Activated CD8-positive, alpha-beta T cell treated with anti-CD3 and anti-CD28 coated beads, Interleukin-2, amount 10 ng/mL, durations not matched to agents 7 days and 5 days (primary cell): ENCODE measurements around the gene DCTPP1. TPM values are rescaled to one million over a fixed set of nuclear protein-coding genes. Genes with fewer than 3 reads are reported as not detected.
"Not testable (repeated sequence)": the region's sequence is repeated elsewhere in the genome, so short reads cannot be mapped to it uniquely, and the experiment has no call there.

Experiments
- ATAC-seq: fragments of 150-1000 bp; cut with Tn5 transposase; one replicate; pipeline ENCODE4 v1.10.0; 2021; ENCODE audit warnings: moderate library complexity
- CTCF ChIA-PET: fragments of 350-600 bp; sonication (Branson Sonifier 250); formaldehyde crosslinking; loops from one replicate; lab custom pipeline; 2021; ENCODE audit warnings: antibody characterized with exemption; lab: Charles Lee
- POLR2A ChIA-PET: fragments of 350-600 bp; sonication (Branson Sonifier 250); formaldehyde crosslinking; loops from one replicate; lab custom pipeline; 2021; ENCODE audit warnings: antibody characterized with exemption; lab: Charles Lee
- DNase-seq: peaks from one replicate; pipeline ENCODE4 v3.0.0-alpha.2; 2020
- H3K27ac Mint-ChIP-seq: one replicate; pipeline ENCODE4 v1.8.0; 2021; ENCODE audit warnings: mild to moderate bottlenecking, mixed read lengths
- H3K27me3 Mint-ChIP-seq: one replicate; pipeline ENCODE4 v1.8.0; 2021; ENCODE audit warnings: low read depth, mixed read lengths
- H3K36me3 Mint-ChIP-seq: one replicate; pipeline ENCODE4 v1.8.0; 2021; ENCODE audit warnings: low read depth, mixed read lengths
- H3K4me1 Mint-ChIP-seq: one replicate; pipeline ENCODE4 v1.8.0; 2021; ENCODE audit warnings: low read depth, mixed read lengths
- H3K4me3 Mint-ChIP-seq: one replicate; pipeline ENCODE4 v1.8.0; 2021; ENCODE audit warnings: mild to moderate bottlenecking, mixed read lengths
- H3K9me3 Mint-ChIP-seq: one replicate; pipeline ENCODE4 v1.8.0; 2022; ENCODE audit warnings: mixed read lengths; ENCODE audit not compliant: insufficient read depth
- total RNA-seq, 2 experiments: library from RNA; stranded (reverse); gene quantifications; one replicate each; pipeline ENCODE4 v1.2.3, GENCODE V29; 2021

The DCTPP1 gene
- total RNA-seq: 10 to 100 TPM; 87.3 to 92.8 TPM

GRCh38 chr16:30429678-30430427, at the start of gene DCTPP1:
DCTPP1 (minus strand) TSS chr16:30430030; CDS start chr16:30429980, 50 bp downstream.
- ChIA-PET POLR2A (interaction anchor here (0.7 to 2.9 kb wide), 21 partner anchors 10 to 185 kb away, joined by 3 to 27 read pairs (median 4); partner anchors contain the start of genes ITGAL, SEPHS2, ZNF747 and ZNF764), CTCF (interaction anchor here (0.6 to 2.4 kb wide), 66 partner anchors 9 to 338 kb away, joined by 3 to 80 read pairs (median 7); partner anchors contain the start of genes FBRS, ITGAL, PHKG2 and PRR14)
- no peak within 1 kb of the TSS for H3K4me3 Mint-ChIP-seq
- ATAC-seq (peak; percentile 99), DNase-seq (peak; percentile 99)
- no peaks in the 10 kb centered on the region for H3K27me3 Mint-ChIP-seq
- H3K27ac Mint-ChIP-seq: no peak within 1 kb of the TSS
- no peaks in the 10 kb centered on the region for H3K9me3 Mint-ChIP-seq
- peaks cover 40% of the 10 kb centered on the region for H3K4me1 Mint-ChIP-seq
- peaks cover 29% of the 10 kb centered on the region for H3K36me3 Mint-ChIP-seq

- DNase-seq: no peak
- peaks cover 70% of the 10 kb centered on the region for H3K4me1 Mint-ChIP-seq
- H3K9me3 Mint-ChIP-seq: no peaks in the 10 kb centered on the region
- CTCF ChIA-PET: interaction anchor here (1.4 to 3.7 kb wide), 3 partner anchors 29 to 136 kb away, joined by 3 to 20 read pairs (median 19); partner anchors contain the start of gene DCTPP1
- no peak for ATAC-seq
- H3K27me3 Mint-ChIP-seq: no peaks in the 10 kb centered on the region
- H3K27ac Mint-ChIP-seq: peak overlapping the region; percentile 80
- peaks cover 78% of the 10 kb centered on the region for H3K36me3 Mint-ChIP-seq
- POLR2A ChIA-PET: interaction anchor here (1.0 to 2.1 kb wide), 5 partner anchors 12 to 57 kb away, joined by 4 to 11 read pairs (median 6); no protein-coding TSS in a partner anchor
- peak overlapping the region; percentile 34 for H3K4me3 Mint-ChIP-seq
These were observed 49.1 kb upstream of the DCTPP1 start for GRCh38 chr16:30478766-30479478.

GRCh38 chr16:30477773-30478172, 47.9 kb upstream of the DCTPP1 start:
- Mint-ChIP-seq H3K36me3 (peaks cover 80% of the 10 kb centered on the region), H3K27ac (peak overlapping the region; percentile 77), H3K4me1 (peaks cover 62% of the 10 kb centered on the region)
- not testable (repeated sequence) for ATAC-seq, H3K27me3 Mint-ChIP-seq, H3K9me3 Mint-ChIP-seq, H3K4me3 Mint-ChIP-seq, DNase-seq
- CTCF ChIA-PET: interaction anchor here (1.2 to 10.5 kb wide), 3 partner anchors 9 to 47 kb away, joined by 3 to 139 read pairs (median 80); partner anchors contain the start of genes DCTPP1 and SEPHS2
- POLR2A ChIA-PET: interaction anchor here (2.9 kb wide), 1 partner anchor 28 kb away, joined by 20 read pairs; no protein-coding TSS in a partner anchor

GRCh38 chr16:30476991-30477390, 47.2 kb upstream of the DCTPP1 start:
- no peaks in the 10 kb centered on the region for H3K27me3 Mint-ChIP-seq
- ChIA-PET POLR2A (interaction anchor here (1.8 to 2.9 kb wide), 2 partner anchors 17 to 27 kb away, joined by 8 to 20 read pairs; no protein-coding TSS in a partner anchor), CTCF (interaction anchor here (1.2 to 10.5 kb wide), 3 partner anchors 10 to 47 kb away, joined by 3 to 139 read pairs (median 80); partner anchors contain the start of genes DCTPP1 and SEPHS2)
- peak overlapping the region; percentile 77 for H3K27ac Mint-ChIP-seq
- H3K4me3 Mint-ChIP-seq: no peak overlapping the region
- H3K36me3 Mint-ChIP-seq: peaks cover 77% of the 10 kb centered on the region
- ATAC-seq (no peak), DNase-seq (no peak)
- H3K4me1 Mint-ChIP-seq: peaks cover 60% of the 10 kb centered on the region
- no peaks in the 10 kb centered on the region for H3K9me3 Mint-ChIP-seq

- POLR2A ChIA-PET: interaction anchor here (0.9 to 7.7 kb wide), 9 partner anchors 9 to 40 kb away, joined by 3 to 206 read pairs (median 5); no protein-coding TSS in a partner anchor
- no peak for ATAC-seq
- peaks cover 65% of the 10 kb centered on the region for H3K4me1 Mint-ChIP-seq
- DNase-seq: no peak
- CTCF ChIA-PET: interaction anchor here (0.6 to 10.5 kb wide), 6 partner anchors 9 to 124 kb away, joined by 3 to 139 read pairs (median 5); partner anchors contain the start of genes DCTPP1 and SEPHS2
- peak overlapping the region; percentile 74 for H3K27ac Mint-ChIP-seq
- H3K36me3 Mint-ChIP-seq: peaks cover 59% of the 10 kb centered on the region
- H3K4me3 Mint-ChIP-seq: peak overlapping the region; percentile 98
- H3K27me3 Mint-ChIP-seq: no peaks in the 10 kb centered on the region
- no peaks in the 10 kb centered on the region for H3K9me3 Mint-ChIP-seq
These were observed 44.9 kb upstream of the DCTPP1 start for GRCh38 chr16:30474684-30475083.

DNA sequence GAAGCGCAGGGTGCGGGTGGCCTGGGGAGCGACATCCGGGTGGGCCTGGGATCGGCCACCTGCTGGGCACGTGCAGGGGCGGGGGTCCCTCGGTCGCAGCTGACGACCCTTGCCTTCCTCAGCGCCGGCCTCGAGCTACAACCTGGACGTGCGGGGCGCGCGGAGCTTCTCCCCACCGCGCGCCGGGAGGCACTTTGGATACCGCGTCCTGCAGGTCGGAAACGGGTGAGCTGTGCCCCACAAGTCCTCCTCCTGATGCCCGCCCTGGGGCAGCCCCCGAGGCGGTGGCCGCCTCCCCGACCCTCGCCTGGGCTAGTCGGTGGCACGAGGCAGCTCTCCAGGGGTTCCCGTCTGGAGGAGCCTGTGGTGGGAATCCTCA, 44.2 kb upstream of the DCTPP1 start:
- DNase-seq (no peak), ATAC-seq (no peak)
- H3K4me1 Mint-ChIP-seq: peaks cover 68% of the 10 kb centered on the region
- H3K36me3 Mint-ChIP-seq: peaks cover 55% of the 10 kb centered on the region
- H3K27me3 Mint-ChIP-seq: no peaks in the 10 kb centered on the region
- peak overlapping the region; percentile 98 for H3K4me3 Mint-ChIP-seq
- POLR2A ChIA-PET: interaction anchor here (0.7 to 7.7 kb wide), 18 partner anchors 9 to 220 kb away, joined by 3 to 206 read pairs (median 5); partner anchors contain the start of genes DCTPP1, SEPHS2, SEPTIN1 and ZNF689
- H3K9me3 Mint-ChIP-seq: no peaks in the 10 kb centered on the region
- CTCF ChIA-PET: interaction anchor here (0.6 to 10.5 kb wide), 6 partner anchors 9 to 110 kb away, joined by 3 to 139 read pairs (median 42); partner anchors contain the start of genes DCTPP1 and SEPHS2
- H3K27ac Mint-ChIP-seq: peak overlapping the region; percentile 95

GRCh38 chr16:30473231-30474073, 43.6 kb upstream of the DCTPP1 start:
- peak; percentile 22 for ATAC-seq
- CTCF ChIA-PET: interaction anchor here (1.2 to 10.5 kb wide), 7 partner anchors 10 to 111 kb away, joined by 3 to 139 read pairs (median 5); partner anchors contain the start of genes DCTPP1 and SEPHS2
- Mint-ChIP-seq H3K36me3 (peaks cover 49% of the 10 kb centered on the region), H3K4me1 (peaks cover 65% of the 10 kb centered on the region), H3K27ac (peak overlapping the region; percentile 95), H3K27me3 (no peaks in the 10 kb centered on the region), H3K9me3 (no peaks in the 10 kb centered on the region), H3K4me3 (peak overlapping the region; percentile 98)
- POLR2A ChIA-PET: interaction anchor here (0.7 to 7.7 kb wide), 18 partner anchors 10 to 220 kb away, joined by 3 to 206 read pairs (median 5); partner anchors contain the start of genes DCTPP1, SEPHS2, SEPTIN1 and ZNF689
- DNase-seq: peak; percentile 57

GRCh38 chr16:30472328-30472942, 42.6 kb upstream of the DCTPP1 start, which contains the start of gene ITGAL:
ITGAL (plus strand) TSS chr16:30472742; CDS start chr16:30472838, 96 bp downstream.
- Mint-ChIP-seq H3K27ac (peak within 1 kb of the TSS; percentile 96), H3K9me3 (no peaks in the 10 kb centered on the region), H3K4me1 (peaks cover 61% of the 10 kb centered on the region), H3K27me3 (no peaks in the 10 kb centered on the region), H3K36me3 (peaks cover 45% of the 10 kb centered on the region), H3K4me3 (peak within 1 kb of the TSS; percentile 98)
- CTCF ChIA-PET: interaction anchor here (0.7 to 10.5 kb wide), 8 partner anchors 12 to 55 kb away, joined by 3 to 139 read pairs (median 4); partner anchors contain the start of genes DCTPP1 and SEPHS2
- POLR2A ChIA-PET: interaction anchor here (0.5 to 7.7 kb wide), 14 partner anchors 8 to 86 kb away, joined by 3 to 206 read pairs (median 6); partner anchors contain the start of genes DCTPP1, SEPHS2 and ZNF747
- peak; percentile 92 for DNase-seq
- ATAC-seq: peak; percentile 85

DNA sequence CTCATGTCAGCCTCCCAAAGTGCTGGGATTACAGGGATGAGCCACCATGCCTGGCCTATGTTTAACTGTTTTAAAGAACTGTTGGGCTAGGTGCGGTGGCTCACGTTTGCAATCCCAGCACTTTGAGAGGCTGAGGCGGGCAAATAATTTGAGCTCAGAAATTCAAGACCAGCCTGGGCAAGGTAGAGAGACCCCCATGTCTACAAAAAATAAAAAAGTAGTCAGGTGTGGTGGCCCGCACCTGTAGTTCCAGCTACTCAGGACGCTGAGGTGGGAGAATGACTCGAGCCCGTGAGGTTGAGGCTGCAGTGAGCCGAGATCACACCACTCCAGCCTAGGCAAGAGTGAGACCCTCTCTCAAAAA, 40.8 kb upstream of the DCTPP1 start:
- POLR2A ChIA-PET: interaction anchor here (0.8 to 7.7 kb wide), 3 partner anchors 13 to 41 kb away, joined by 3 to 206 read pairs (median 27); partner anchors contain the start of gene DCTPP1
- Mint-ChIP-seq H3K4me1 (peaks cover 58% of the 10 kb centered on the region), H3K27me3 (no peaks in the 10 kb centered on the region), H3K27ac (peak overlapping the region; percentile 96), H3K36me3 (peaks cover 29% of the 10 kb centered on the region), H3K9me3 (no peaks in the 10 kb centered on the region), H3K4me3 (peak overlapping the region; percentile 28)
- DNase-seq: no peak
- ATAC-seq: no peak
- CTCF ChIA-PET: interaction anchor here (1.5 to 10.5 kb wide), 4 partner anchors 12 to 188 kb away, joined by 3 to 139 read pairs (median 54); partner anchors contain the start of genes DCTPP1, FBRS and SEPHS2
